Karpas-422 (cell line): ENCODE measurements around the gene TTYH3. TPM values are rescaled to one million over a fixed set of nuclear protein-coding genes. Genes with fewer than 3 reads are reported as not detected.
"Not testable (repeated sequence)": the region's sequence is repeated elsewhere in the genome, so short reads cannot be mapped to it uniquely, and the experiment has no call there.

Source experiments
- DNase-seq: peaks from one replicate; pipeline ENCODE4 v3.0.0-alpha.2; 2015
- H2AFZ ChIP-seq: fragments of 200-600 bp; sonication (generic); 2 replicates; pipeline ENCODE4 v1.6.1; 2014; ENCODE audit warnings: antibody characterized with exemption, low read length, mixed read lengths
- H3K27ac ChIP-seq: fragments of 200-600 bp; sonication (generic); 2 replicates; pipeline ENCODE4 v1.5.1; 2014; ENCODE audit warnings: mild to moderate bottlenecking, low read length, moderate library complexity
- H3K27me3 ChIP-seq: fragments of 200-600 bp; sonication (generic); 2 replicates; pipeline ENCODE4 v1.6.1; 2014; ENCODE audit warnings: low read length, mixed read lengths
- H3K36me3 ChIP-seq: fragments of 200-600 bp; sonication (generic); 2 replicates; pipeline ENCODE4 v1.6.1; 2014; ENCODE audit warnings: low read length, mixed read lengths; ENCODE audit not compliant: insufficient read depth
- H3K4me1 ChIP-seq: fragments of 200-600 bp; sonication (generic); 2 replicates; pipeline ENCODE4 v1.6.1; 2014; ENCODE audit warnings: mild to moderate bottlenecking, low read length, mixed read lengths
- H3K4me2 ChIP-seq: fragments of 200-600 bp; sonication (generic); 2 replicates; pipeline ENCODE4 v1.6.1; 2014; ENCODE audit warnings: low read length, low read depth, mild to moderate bottlenecking; ENCODE audit not compliant: poor library complexity, severe bottlenecking
- H3K4me3 ChIP-seq: fragments of 200-600 bp; sonication (generic); 2 replicates; pipeline ENCODE4 v1.5.1; 2014; ENCODE audit warnings: mild to moderate bottlenecking, antibody characterized with exemption, low read length, mixed read lengths
- H3K79me2 ChIP-seq: fragments of 200-600 bp; sonication (generic); 2 replicates; pipeline ENCODE4 v1.6.1; 2014; ENCODE audit warnings: mild to moderate bottlenecking, low read length, mixed read lengths
- H3K9ac ChIP-seq: fragments of 200-600 bp; sonication (generic); 2 replicates; pipeline ENCODE4 v1.6.0; 2014; ENCODE audit warnings: low read length
- H3K9me2 ChIP-seq: fragments of 200-600 bp; sonication (generic), shearing (Covaris generic); replicated peaks from 2 replicates; pipeline ENCODE4 v1.6.0; 2014; ENCODE audit warnings: mild to moderate bottlenecking, low read length, moderate library complexity; ENCODE audit not compliant: insufficient read depth
- H3K9me3 ChIP-seq: fragments of 300-700, 200-600 bp; sonication (generic); 2 replicates; pipeline ENCODE4 v1.6.1; 2014; ENCODE audit warnings: low read length, mixed read lengths
- H4K20me1 ChIP-seq: fragments of 200-600 bp; sonication (generic); 2 replicates; pipeline ENCODE4 v1.6.1; 2014; ENCODE audit warnings: mild to moderate bottlenecking, antibody characterized with exemption, low read length, low read depth; ENCODE audit not compliant: insufficient read depth
- total RNA-seq: library from RNA; depleted of rRNA; stranded (reverse); fragments of >200 nt; shearing (Covaris generic); gene quantifications from 2 replicates; pipeline ENCODE4 v1.2.3, GENCODE V29; 2014; ENCODE audit warnings: low replicate concordance

The TTYH3 gene
- total RNA-seq, 1 experiment from 2014 or later = 0.37 TPM

DNA sequence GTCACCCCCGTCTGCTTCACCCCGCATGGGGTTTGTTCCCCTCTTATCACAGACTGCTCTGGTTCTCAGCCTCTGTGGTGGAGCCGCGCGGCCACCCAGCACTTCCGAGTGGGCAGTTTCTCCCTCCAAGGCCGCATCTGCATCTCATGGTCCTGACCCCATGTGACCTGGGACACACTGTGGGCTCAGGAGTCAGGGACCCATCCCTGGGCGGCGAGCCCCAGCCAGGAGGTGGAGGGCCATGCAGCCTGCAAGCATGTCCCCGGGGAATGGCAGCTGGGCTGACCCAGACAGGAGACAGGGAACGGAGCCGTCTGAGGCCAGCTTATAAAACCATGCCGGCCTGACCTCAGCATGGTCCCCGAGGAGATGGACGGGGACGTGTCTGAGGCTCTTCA, 25.2 kb upstream of the TTYH3 start:
- no peaks in the 10 kb centered on the region for H3K9me3 ChIP-seq
- H2AFZ ChIP-seq = no peak overlapping the region
- no peak overlapping the region for H3K27ac ChIP-seq
- no peaks in the 10 kb centered on the region for H4K20me1 ChIP-seq
- no peaks in the 10 kb centered on the region for H3K27me3 ChIP-seq
- no peaks in the 10 kb centered on the region for H3K36me3 ChIP-seq
- H3K4me3 ChIP-seq = no peak overlapping the region
- no peak overlapping the region for H3K4me2 ChIP-seq
- no peaks in the 10 kb centered on the region for H3K4me1 ChIP-seq
- no peak overlapping the region for H3K9ac ChIP-seq
- H3K9me2 ChIP-seq = no peaks in the 10 kb centered on the region
- H3K79me2 ChIP-seq = no peaks in the 10 kb centered on the region
- DNase-seq = no peak

DNA sequence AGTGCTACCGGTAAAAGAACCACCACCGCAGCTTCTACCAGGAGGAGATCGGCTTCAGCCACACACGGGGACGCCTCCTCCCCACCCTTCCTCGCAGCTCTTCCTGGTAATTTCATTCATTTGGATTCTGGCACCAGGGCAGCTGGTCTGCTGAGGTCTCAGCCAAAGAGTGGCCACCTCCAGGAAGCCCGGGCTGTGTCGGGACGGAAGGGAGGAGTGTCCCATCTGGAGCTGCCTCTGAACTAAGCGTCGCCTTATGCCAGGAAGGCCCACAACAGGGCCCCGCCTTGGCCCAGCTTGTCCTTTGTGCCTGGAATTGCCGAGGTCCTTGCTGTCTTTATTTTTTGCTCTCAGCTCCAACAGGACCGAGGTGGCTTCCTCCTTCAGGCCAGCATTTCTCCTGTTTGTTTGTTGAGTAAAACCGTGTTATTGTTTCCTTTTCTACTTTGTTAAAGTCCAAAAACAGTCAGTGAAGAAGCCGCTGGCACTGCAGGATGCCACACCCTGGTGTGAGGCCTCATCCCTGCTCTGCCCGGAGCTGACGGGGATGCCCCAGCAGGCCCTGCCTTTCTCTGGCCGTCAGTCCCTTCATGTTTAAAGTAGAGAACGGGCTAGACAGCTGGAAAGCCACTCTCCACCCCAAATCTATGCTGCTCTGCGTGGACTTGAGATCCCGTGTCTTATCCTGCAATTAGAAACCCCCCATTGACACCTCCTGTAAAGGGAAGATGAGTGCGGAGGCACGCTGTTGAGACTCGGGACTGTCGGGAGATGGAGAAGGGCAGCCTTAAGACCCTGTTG, 24.5 kb upstream of the TTYH3 start:
- Histone ChIP-seq H3K4me3 (no peak overlapping the region), H3K36me3 (no peaks in the 10 kb centered on the region), H3K27me3 (no peaks in the 10 kb centered on the region), H3K4me1 (no peaks in the 10 kb centered on the region), H4K20me1 (no peaks in the 10 kb centered on the region), H3K9me3 (no peaks in the 10 kb centered on the region), H3K79me2 (no peaks in the 10 kb centered on the region), H2AFZ (no peak overlapping the region), H3K9ac (no peak overlapping the region), H3K9me2 (no peaks in the 10 kb centered on the region), H3K27ac (no peak overlapping the region), H3K4me2 (no peak overlapping the region)
- no peak for DNase-seq

DNA sequence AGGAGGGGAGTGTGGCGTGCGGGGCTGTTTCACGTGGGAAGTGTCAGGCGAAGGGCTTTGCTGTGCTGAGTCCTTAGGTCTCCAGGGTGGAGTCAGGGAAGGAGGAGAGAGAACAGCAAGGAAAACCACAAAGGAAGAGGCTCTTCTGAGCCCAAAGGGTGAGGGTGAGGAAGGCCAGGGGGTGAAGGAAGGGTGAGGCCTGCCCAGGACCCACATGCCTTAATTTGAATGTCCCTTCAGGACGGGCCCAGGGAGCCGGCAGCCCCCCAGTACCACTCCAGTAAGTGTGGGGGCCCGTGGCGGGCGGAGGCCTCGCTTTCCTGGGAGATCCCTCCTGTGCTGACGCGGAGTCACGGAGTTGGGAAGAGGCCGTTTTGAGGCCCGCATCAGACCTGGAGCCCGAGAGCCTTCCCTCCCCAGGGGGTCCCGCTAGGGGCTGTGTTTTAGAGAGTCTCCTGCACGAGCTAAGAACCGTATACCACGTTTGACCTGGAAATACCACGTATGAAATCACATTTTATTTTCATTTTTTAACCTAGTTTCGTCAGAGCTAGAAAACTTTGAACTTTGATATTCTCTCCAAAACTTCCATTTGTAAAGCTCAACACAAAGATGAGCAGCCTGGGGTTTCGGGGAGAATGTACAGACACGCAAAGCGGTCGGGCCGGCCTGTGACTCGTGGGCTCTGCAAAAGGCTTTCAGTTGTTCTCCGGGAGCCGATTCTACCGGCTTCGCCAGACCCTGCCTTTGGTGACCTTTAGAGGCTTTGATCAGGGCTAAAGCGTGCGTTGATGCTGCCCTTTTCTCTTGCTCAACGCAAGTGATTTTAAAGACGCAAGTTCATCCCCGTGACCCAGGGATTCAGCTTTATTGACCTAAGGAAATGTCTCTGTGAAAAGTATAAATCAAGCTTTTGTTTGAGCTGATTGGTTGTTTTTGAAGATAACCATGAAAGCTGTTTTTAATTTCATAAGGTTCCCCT, 23.6 kb upstream of the TTYH3 start:
- no peaks in the 10 kb centered on the region for H3K27me3 ChIP-seq
- no peaks in the 10 kb centered on the region for H4K20me1 ChIP-seq
- no peak overlapping the region for H3K4me2 ChIP-seq
- no peaks in the 10 kb centered on the region for H3K9me2 ChIP-seq
- no peak overlapping the region for H3K9ac ChIP-seq
- H2AFZ ChIP-seq = no peak overlapping the region
- no peaks in the 10 kb centered on the region for H3K9me3 ChIP-seq
- H3K27ac ChIP-seq = no peak overlapping the region
- H3K79me2 ChIP-seq = no peaks in the 10 kb centered on the region
- H3K4me3 ChIP-seq = no peak overlapping the region
- no peaks in the 10 kb centered on the region for H3K4me1 ChIP-seq
- DNase-seq = no peak
- H3K36me3 ChIP-seq = no peaks in the 10 kb centered on the region

DNA sequence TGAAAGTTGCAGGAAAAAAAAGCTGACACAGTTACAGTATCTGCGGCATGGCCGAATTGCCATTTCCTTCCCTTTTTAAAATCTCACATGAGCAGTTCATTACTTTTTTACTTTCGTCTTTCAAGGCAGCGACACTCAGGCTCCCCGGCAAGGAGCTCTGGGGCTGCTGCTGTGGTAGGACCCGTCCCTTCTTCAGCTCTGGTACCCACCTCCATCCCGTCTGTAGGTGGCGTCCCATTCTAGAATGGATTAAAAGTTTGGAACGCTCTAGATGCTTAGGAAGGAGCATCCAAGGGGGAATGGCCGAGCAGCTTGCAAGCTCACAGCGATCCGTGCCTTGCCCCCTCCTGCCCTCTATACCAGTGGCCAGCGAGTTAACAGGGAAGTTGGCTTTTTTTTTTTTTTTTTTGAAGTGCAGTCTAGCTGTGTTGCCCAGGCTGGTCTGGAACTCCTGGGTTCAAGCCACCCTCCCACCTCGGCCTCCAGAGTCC, 22.8 kb upstream of the TTYH3 start:
- DNase-seq = no peak
- Histone ChIP-seq H3K4me1 (no peaks in the 10 kb centered on the region), H3K4me2 (no peak overlapping the region), H3K36me3 (no peaks in the 10 kb centered on the region), H4K20me1 (no peaks in the 10 kb centered on the region), H3K4me3 (no peak overlapping the region), H3K27ac (no peak overlapping the region), H2AFZ (no peak overlapping the region), H3K9me3 (no peaks in the 10 kb centered on the region), H3K79me2 (no peaks in the 10 kb centered on the region), H3K9ac (no peak overlapping the region), H3K27me3 (no peaks in the 10 kb centered on the region), H3K9me2 (no peaks in the 10 kb centered on the region)

DNA sequence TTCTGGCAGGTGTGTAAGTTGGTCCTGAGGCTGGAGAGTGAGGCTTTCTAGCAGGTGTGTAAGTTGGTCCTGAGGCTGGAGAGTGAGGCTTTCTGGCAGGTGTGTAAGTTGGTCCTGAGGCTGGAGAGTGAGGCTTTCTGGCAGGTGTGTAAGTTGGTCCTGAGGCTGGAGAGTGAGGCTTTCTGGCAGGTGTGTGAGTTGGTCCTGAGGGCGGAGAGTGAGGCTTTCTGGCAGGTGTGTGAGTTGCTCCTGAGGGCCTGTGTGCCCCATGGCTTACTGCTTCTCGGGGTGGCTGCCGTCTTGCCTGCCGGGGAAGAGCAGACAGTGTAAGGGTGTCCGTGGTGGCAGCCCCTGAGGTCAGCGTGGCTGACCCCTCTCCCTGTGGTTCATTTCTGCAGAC, 22.1 kb upstream of the TTYH3 start:
- H3K9me2 ChIP-seq, H3K27ac ChIP-seq, H3K9ac ChIP-seq, H3K36me3 ChIP-seq, H3K4me3 ChIP-seq, H2AFZ ChIP-seq, H3K4me1 ChIP-seq, H4K20me1 ChIP-seq, H3K9me3 ChIP-seq, DNase-seq, H3K79me2 ChIP-seq, H3K27me3 ChIP-seq, H3K4me2 ChIP-seq: not testable (repeated sequence)

DNA sequence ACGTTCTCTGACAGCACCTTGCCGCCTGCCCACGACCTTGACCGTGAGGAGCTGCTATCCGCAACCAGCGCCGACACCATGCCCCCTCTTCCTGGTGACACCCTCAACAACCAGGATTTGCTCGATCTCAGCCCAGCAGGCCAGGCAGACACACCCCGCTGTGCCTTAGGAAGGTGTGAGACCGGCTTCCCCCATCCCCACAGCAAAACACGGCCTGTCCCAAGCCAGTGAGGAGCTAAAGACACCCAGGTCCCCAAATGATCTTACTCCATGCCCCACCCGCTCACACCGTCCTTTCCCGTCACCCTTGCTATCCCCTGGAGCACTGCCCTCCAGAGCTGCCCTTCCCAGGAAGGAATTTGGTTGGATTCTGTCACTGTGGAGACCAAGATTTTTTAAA, 21.3 kb upstream of the TTYH3 start:
- Histone ChIP-seq H3K4me1 (no peaks in the 10 kb centered on the region), H3K4me3 (no peak overlapping the region), H3K9ac (no peak overlapping the region), H3K79me2 (no peaks in the 10 kb centered on the region), H4K20me1 (no peaks in the 10 kb centered on the region), H3K27me3 (no peaks in the 10 kb centered on the region), H3K27ac (no peak overlapping the region), H3K4me2 (no peak overlapping the region), H3K9me2 (no peaks in the 10 kb centered on the region), H2AFZ (no peak overlapping the region), H3K9me3 (no peaks in the 10 kb centered on the region), H3K36me3 (no peaks in the 10 kb centered on the region)
- no peak for DNase-seq

DNA sequence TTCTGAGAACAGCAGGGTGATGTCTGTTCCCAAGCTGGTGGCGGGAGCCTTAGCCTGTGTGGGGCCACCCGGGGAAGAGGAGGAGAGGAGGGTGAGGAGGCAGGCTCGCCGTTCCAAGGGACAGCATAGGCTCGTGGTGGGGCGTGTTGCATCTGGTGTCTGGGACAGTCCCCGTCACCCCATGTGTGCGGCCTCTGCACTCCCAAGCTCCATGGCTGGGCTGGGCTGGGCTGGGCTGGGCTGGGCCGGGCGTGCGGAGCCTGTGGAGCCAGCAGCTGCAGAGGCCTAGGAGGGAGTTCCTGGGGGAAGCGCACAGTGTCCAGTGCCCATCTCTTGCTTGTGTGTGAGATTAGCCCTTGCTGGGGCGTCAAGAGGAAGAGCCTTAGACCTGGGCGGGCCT, 20.9 kb upstream of the TTYH3 start:
- no peaks in the 10 kb centered on the region for H3K27me3 ChIP-seq
- H3K9ac ChIP-seq = no peak overlapping the region
- H3K4me3 ChIP-seq = no peak overlapping the region
- H3K9me3 ChIP-seq = no peaks in the 10 kb centered on the region
- no peak overlapping the region for H3K27ac ChIP-seq
- DNase-seq = no peak
- no peaks in the 10 kb centered on the region for H3K79me2 ChIP-seq
- H3K9me2 ChIP-seq = no peaks in the 10 kb centered on the region
- no peaks in the 10 kb centered on the region for H3K36me3 ChIP-seq
- no peaks in the 10 kb centered on the region for H4K20me1 ChIP-seq
- H3K4me2 ChIP-seq = no peak overlapping the region
- no peaks in the 10 kb centered on the region for H3K4me1 ChIP-seq
- no peak overlapping the region for H2AFZ ChIP-seq

DNA sequence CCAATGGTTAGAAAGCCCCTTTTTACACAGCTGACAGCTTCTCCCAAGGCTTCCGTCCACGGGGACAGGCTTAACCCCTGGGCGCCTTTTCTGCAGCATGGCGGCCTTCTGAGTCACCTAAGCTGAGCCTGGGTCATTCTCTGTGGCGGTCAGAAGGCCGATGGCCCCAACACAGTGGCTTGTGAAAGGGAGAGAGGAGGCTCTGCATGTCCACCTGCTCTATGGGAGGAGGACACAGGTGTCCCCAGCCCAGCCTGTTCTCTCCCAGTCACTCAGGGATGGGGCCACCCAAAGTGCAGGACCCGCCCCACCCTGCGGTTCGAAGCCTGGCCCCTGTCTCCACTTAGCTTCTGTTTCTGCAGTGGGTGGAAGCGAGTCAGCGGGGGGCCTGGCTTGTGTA, 20.4 kb upstream of the TTYH3 start:
- Histone ChIP-seq H2AFZ (no peak overlapping the region), H3K27ac (no peak overlapping the region), H3K4me1 (no peaks in the 10 kb centered on the region), H3K4me3 (no peak overlapping the region), H3K36me3 (no peaks in the 10 kb centered on the region), H3K79me2 (no peaks in the 10 kb centered on the region), H3K9ac (no peak overlapping the region), H4K20me1 (no peaks in the 10 kb centered on the region), H3K27me3 (no peaks in the 10 kb centered on the region), H3K9me2 (no peaks in the 10 kb centered on the region), H3K9me3 (no peaks in the 10 kb centered on the region), H3K4me2 (no peak overlapping the region)
- no peak for DNase-seq
